Activated CD8-positive, alpha-beta memory T cell treated with anti-CD3 and anti-CD28 coated beads for 4 hours (primary cell): ENCODE measurements around the gene CXorf58.

ENCODE experiments used
- DNase-seq, 2 donors: peaks; one replicate each; pipeline ENCODE4 v3.0.0-alpha.2; 2020; ENCODE audit warnings: low read depth in 2 of 2

Gene CXorf58

GRCh38 chrX:23901060-23901459 is 6.7 kb upstream of the CXorf58 start:
- no peak for DNase-seq

- DNase-seq = peak in 1 of 2 donors; percentile 4
Observed at GRCh38 chrX:23901805-23902204, 6.0 kb upstream of the CXorf58 start.

GRCh38 chrX:23902419-23902818 is 5.4 kb upstream of the CXorf58 start:
- no peak for DNase-seq

GRCh38 chrX:23904096-23904495 is 3.7 kb upstream of the CXorf58 start:
- DNase-seq = no peak

- DNase-seq = no peak
Observed at GRCh38 chrX:23907111-23907497, 702 bp upstream of the CXorf58 start.

GRCh38 chrX:23908219-23909004 is 606 bp downstream of the CXorf58 start:
- DNase-seq = no peak

GRCh38 chrX:23911126-23911835 is 3.5 kb downstream of the CXorf58 start:
- DNase-seq = no peak

- DNase-seq = no peak
Observed at GRCh38 chrX:23919148-23919547, 11.3 kb downstream of the CXorf58 start.

GRCh38 chrX:23919706-23920320 is 12.0 kb downstream of the CXorf58 start:
- DNase-seq = no peak

GRCh38 chrX:23926015-23926414 is 18.2 kb downstream of the CXorf58 start:
- DNase-seq = no peak

- DNase-seq = no peak
Observed at GRCh38 chrX:23930894-23931604, 23.2 kb downstream of the CXorf58 start.

- no peak for DNase-seq
Observed at GRCh38 chrX:23932046-23932445, 24.2 kb downstream of the CXorf58 start.

GRCh38 chrX:23935106-23935505 is 27.3 kb downstream of the CXorf58 start:
- no peak for DNase-seq

GRCh38 chrX:23936180-23936579 is 28.4 kb downstream of the CXorf58 start:
- no peak for DNase-seq

GRCh38 chrX:23937100-23937499 is 29.3 kb downstream of the CXorf58 start:
- no peak for DNase-seq

GRCh38 chrX:23938690-23939089 is 30.9 kb downstream of the CXorf58 start:
- DNase-seq = no peak

- DNase-seq = no peak
Observed at GRCh38 chrX:23939203-23939602, 31.4 kb downstream of the CXorf58 start.

- no peak for DNase-seq
Observed at GRCh38 chrX:23944234-23944633, 36.4 kb downstream of the CXorf58 start.

GRCh38 chrX:23945206-23945605 is 37.4 kb downstream of the CXorf58 start:
- DNase-seq = no peak

GRCh38 chrX:23952391-23952790 is 44.6 kb downstream of the CXorf58 start:
- no peak for DNase-seq

GRCh38 chrX:23952984-23953907 is 45.4 kb downstream of the CXorf58 start:
- peak in 1 of 2 donors; percentile 0 for DNase-seq
